H1 (cell line): ENCODE results near the gene GRM1. TPM values are rescaled to one million over a fixed set of nuclear protein-coding genes. Genes with fewer than 3 reads are reported as not detected.

Experiments
- BACH1 ChIP-seq: IDR thresholded peaks from 2 replicates; pipeline ENCODE4 v1.6.1; 2012; ENCODE audit warnings: low read length, improper control_type of control experiment
- polyA plus RNA-seq, 7 experiments: library from polyadenylated mRNA; depleted of rRNA in 3 of 7; stranded (reverse) in 5 of 7; unstranded in 2 of 7; fragments of >200 nt in 5 of 7; fragments of 200-250 nt in 2 of 7; gene quantifications; 1 replicate in 5 of 7; 2 replicates in 1 of 7; 4 replicates in 1 of 7; pipeline versions ENCODE4 v1.2.1 to v1.2.3, GENCODE V29; 2011 to 2013; ENCODE audit warnings: missing spikeins in 2 of 7, mixed read lengths in 2 of 7
- total RNA-seq: library from RNA; stranded (reverse); fragmentation: NEBNext Ultra II Directional; extraction: Animal tissue kit (Norgen Biotek cat#: 25700); gene quantifications from 2 replicates; pipeline ENCODE4 v1.2.1, GENCODE V29; 2021

Gene GRM1
- total and polyA plus RNA-seq, 2 of the 8 experiments (the other 6 are each of a cell fraction or from before 2014, with no cell fraction given), result 0.15 to 1.3 TPM

GRCh38 chr6:146153040-146153758 is 124.3 kb downstream of the GRM1 start (continued):
- TF ChIP-seq BACH1, result no peak
